Measurements from ENCODE around the gene BLACAT1. TPM values are rescaled to one million over a fixed set of nuclear protein-coding genes. Genes with fewer than 3 reads are reported as not detected.
"Not testable (repeated sequence)": the region's sequence is repeated elsewhere in the genome, so short reads cannot be mapped to it uniquely, and the experiment has no call there.

Gene BLACAT1
- polyA plus RNA-seq, 1 donor from 2014 or later: 6.0 TPM

- no peaks in the 10 kb centered on the region for H3K79me2 ChIP-seq (replicated peaks; ENCODE audit: insufficient read depth, low read length)
- no peak overlapping the region for H3K4me3 ChIP-seq (ENCODE audit: low read length)
- no peak for TF ChIP-seq POLR2AphosphoS5 (IDR thresholded peaks at IDR 0.05)
- no peak for TF ChIP-seq TAF1 (IDR thresholded peaks at IDR 0.05; ENCODE audit: low read depth)
- no peak for TF ChIP-seq SMC3 (conservative IDR thresholded peaks at IDR 0.05; ENCODE audit: poor library complexity)
- H3K9me3 ChIP-seq (ENCODE audit: low read length): no peaks in the 10 kb centered on the region
- H3K27me3 ChIP-seq (ENCODE audit: insufficient read depth, low read depth, low read length): no peaks in the 10 kb centered on the region
- no peak overlapping the region for H3K27ac ChIP-seq (ENCODE audit: low read length)
- no peak overlapping the region for H3K4me2 ChIP-seq (ENCODE audit: low read length)
- no peaks in the 10 kb centered on the region for H4K20me1 ChIP-seq (ENCODE audit: insufficient read depth)
- no peak overlapping the region for H2AFZ ChIP-seq (ENCODE audit: low read depth, low read length)
- no peak overlapping the region for H3K9ac ChIP-seq (ENCODE audit: low read length)
- H3F3A ChIP-seq (ENCODE audit: insufficient read depth, low read length, poor library complexity, severe bottlenecking): no peaks in the 10 kb centered on the region
- no peaks in the 10 kb centered on the region for H3K9me2 ChIP-seq (ENCODE audit: insufficient read depth, low read length)
- H3K36me3 ChIP-seq (ENCODE audit: insufficient read depth, low read length): peaks cover 11% of the 10 kb centered on the region
These were observed 45.1 kb downstream of the BLACAT1 start for GRCh38 chr1:205410581-205411298.

GRCh38 chr1:205407970-205408369, 47.9 kb downstream of the BLACAT1 start:
- H4K20me1 ChIP-seq (ENCODE audit: insufficient read depth): no peaks in the 10 kb centered on the region
- H3K27me3 ChIP-seq (ENCODE audit: insufficient read depth, low read depth, low read length): no peaks in the 10 kb centered on the region
- no peak overlapping the region for H3K4me3 ChIP-seq (ENCODE audit: low read length)
- no peak overlapping the region for H3K27ac ChIP-seq (ENCODE audit: low read length)
- TF ChIP-seq SMC3 (conservative IDR thresholded peaks at IDR 0.05; ENCODE audit: poor library complexity) (no peak), REST (IDR thresholded peaks at IDR 0.05; ENCODE audit: borderline replicate concordance) (no peak), MXI1 (conservative IDR thresholded peaks at IDR 0.05; ENCODE audit: poor library complexity, severe bottlenecking) (no peak), EZH2 (IDR thresholded peaks at IDR 0.05; ENCODE audit: borderline replicate concordance, insufficient read depth, low read length, poor library complexity, severe bottlenecking) (no peak), RAD21 (conservative IDR thresholded peaks at IDR 0.05) (no peak), EP300 (conservative IDR thresholded peaks at IDR 0.05; ENCODE audit: poor library complexity, severe bottlenecking) (no peak), CTCF (IDR thresholded peaks at IDR 0.05; ENCODE audit: poor library complexity, severe bottlenecking) (no peak), POLR2AphosphoS5 (IDR thresholded peaks at IDR 0.05) (no peak), TAF1 (IDR thresholded peaks at IDR 0.05; ENCODE audit: low read depth) (no peak)
- H3K9me3 ChIP-seq (ENCODE audit: low read length): no peaks in the 10 kb centered on the region
- no peak overlapping the region for H2AFZ ChIP-seq (ENCODE audit: low read depth, low read length)
- H3K36me3 ChIP-seq (ENCODE audit: insufficient read depth, low read length): peaks cover 6% of the 10 kb centered on the region
- H3K79me2 ChIP-seq (replicated peaks; ENCODE audit: insufficient read depth, low read length): no peaks in the 10 kb centered on the region
- H3K4me2 ChIP-seq (ENCODE audit: low read length): no peak overlapping the region
- no peaks in the 10 kb centered on the region for H3F3A ChIP-seq (ENCODE audit: insufficient read depth, low read length, poor library complexity, severe bottlenecking)
- no peaks in the 10 kb centered on the region for H3K9me2 ChIP-seq (ENCODE audit: insufficient read depth, low read length)
- no peak overlapping the region for H3K9ac ChIP-seq (ENCODE audit: low read length)

GRCh38 chr1:205406252-205406651, 49.6 kb downstream of the BLACAT1 start:
- H3K27ac ChIP-seq (ENCODE audit: low read length); H3K4me2 ChIP-seq (ENCODE audit: low read length); H3K27me3 ChIP-seq (ENCODE audit: insufficient read depth, low read depth, low read length); H2AFZ ChIP-seq (ENCODE audit: low read depth, low read length); H3K9me2 ChIP-seq (ENCODE audit: insufficient read depth, low read length); H3K4me3 ChIP-seq (ENCODE audit: low read length); H3K36me3 ChIP-seq (ENCODE audit: insufficient read depth, low read length); H3K9ac ChIP-seq (ENCODE audit: low read length); H3K9me3 ChIP-seq (ENCODE audit: low read length); H3K79me2 ChIP-seq (replicated peaks; ENCODE audit: insufficient read depth, low read length); H4K20me1 ChIP-seq (ENCODE audit: insufficient read depth); H3F3A ChIP-seq (ENCODE audit: insufficient read depth, low read length, poor library complexity, severe bottlenecking): not testable (repeated sequence)

Small RNA genes within 50 kb of the gene (small RNA-seq; reads per million reads assigned to genes)
- 2,310 to 3,899 (median 3,009) reads per million in 3 experiments for gene MIR135B

Other genes with a start within 250 kb of the BLACAT1 start
- 10.7 and 12.1 TPM in 2 replicates for gene DSTYK, start 244.3 kb downstream of the BLACAT1 start, polyA plus RNA-seq
- 32.2 and 34.4 TPM in 2 replicates for gene TMCC2, start 228.1 kb downstream of the BLACAT1 start, polyA plus RNA-seq
- 1.4 and 2.9 TPM in 2 replicates for gene NUAK2, start 134.3 kb downstream of the BLACAT1 start, polyA plus RNA-seq
- gene KLHDC8A, start 99.1 kb downstream of the BLACAT1 start, polyA plus RNA-seq: 7.7 and 11.7 TPM in 2 replicates
- 62.8 and 67.6 TPM in 2 replicates for gene LEMD1, start 34.0 kb downstream of the BLACAT1 start, polyA plus RNA-seq
- not detected in 2 replicates for gene CDK18, start 48.6 kb upstream of the BLACAT1 start, polyA plus RNA-seq
- gene ELK4, start 176.0 kb upstream of the BLACAT1 start, polyA plus RNA-seq: 6.0 and 10.0 TPM in 2 replicates
- gene SLC45A3, start 224.5 kb upstream of the BLACAT1 start, polyA plus RNA-seq: 0.53 and 0.72 TPM in 2 replicates